ENCODE results near the gene PTPN14. TPM values are rescaled to one million over a fixed set of nuclear protein-coding genes. Genes with fewer than 3 reads are reported as not detected.

Gene PTPN14
- total RNA-seq, 6 experiments from 2014 or later: 1.6 to 4.6 (median 2.1) TPM

GRCh38 chr1:214545293-214545692 lies 6.1 kb downstream of the PTPN14 start:
- Histone ChIP-seq H3K36me3 (no peaks in the 10 kb centered on the region), H3K27ac (no peak overlapping the region), H3K4me3 (no peak overlapping the region), H3K9me3 (no peaks in the 10 kb centered on the region), H3K4me1 (no peaks in the 10 kb centered on the region), H3K27me3 (no peaks in the 10 kb centered on the region)
- WGBS (ENCODE audit: insufficient coverage, low coverage, low lambda C conversion rate, missing lambda C conversion rate): 72% methylated on average over 2 of the region's 2 CpGs
- DNase-seq: no peak
- TF ChIP-seq POLR2A (IDR thresholded peaks at IDR 0.05) (no peak), CTCF (IDR thresholded peaks at IDR 0.05) (no peak)
- intact Hi-C loops (cut with DNase I): no loop called here
- no peak for ATAC-seq

GRCh38 chr1:214544791-214545190 lies 6.6 kb downstream of the PTPN14 start:
- ATAC-seq (no peak), DNase-seq (no peak)
- TF ChIP-seq CTCF (IDR thresholded peaks at IDR 0.05) (no peak), POLR2A (IDR thresholded peaks at IDR 0.05) (no peak)
- H3K4me3 ChIP-seq: no peak overlapping the region
- no peaks in the 10 kb centered on the region for H3K4me1 ChIP-seq
- WGBS (ENCODE audit: insufficient coverage, low coverage, low lambda C conversion rate, missing lambda C conversion rate): 63% methylated on average over 1 of the region's 1 CpG
- no peak overlapping the region for H3K27ac ChIP-seq
- H3K27me3 ChIP-seq: no peaks in the 10 kb centered on the region
- no peaks in the 10 kb centered on the region for H3K9me3 ChIP-seq
- intact Hi-C loops (cut with DNase I): no loop called here
- no peaks in the 10 kb centered on the region for H3K36me3 ChIP-seq

- H3K4me3 ChIP-seq: no peak overlapping the region
- no peaks in the 10 kb centered on the region for H3K4me1 ChIP-seq
- no peaks in the 10 kb centered on the region for H3K9me3 ChIP-seq
- intact Hi-C loops (cut with DNase I): no loop called here
- ATAC-seq (no peak), DNase-seq (no peak)
- TF ChIP-seq CTCF (IDR thresholded peaks at IDR 0.05) (no peak), POLR2A (IDR thresholded peaks at IDR 0.05) (no peak)
- no peaks in the 10 kb centered on the region for H3K27me3 ChIP-seq
- no peaks in the 10 kb centered on the region for H3K36me3 ChIP-seq
- WGBS (ENCODE audit: insufficient coverage, low coverage, low lambda C conversion rate, missing lambda C conversion rate): 66% methylated on average over 10 of the region's 11 CpGs
- no peak overlapping the region for H3K27ac ChIP-seq
Measured at GRCh38 chr1:214542275-214543199, 8.9 kb downstream of the PTPN14 start.

GRCh38 chr1:214541693-214542092 lies 9.7 kb downstream of the PTPN14 start:
- Histone ChIP-seq H3K27me3 (no peaks in the 10 kb centered on the region), H3K27ac (no peak overlapping the region), H3K36me3 (no peaks in the 10 kb centered on the region), H3K9me3 (no peaks in the 10 kb centered on the region), H3K4me3 (no peak overlapping the region), H3K4me1 (no peaks in the 10 kb centered on the region)
- 71% methylated on average over 2 of the region's 2 CpGs for WGBS (ENCODE audit: insufficient coverage, low coverage, low lambda C conversion rate, missing lambda C conversion rate)
- intact Hi-C loops (cut with DNase I): no loop called here
- DNase-seq: no peak
- TF ChIP-seq CTCF (IDR thresholded peaks at IDR 0.05) (no peak), POLR2A (IDR thresholded peaks at IDR 0.05) (no peak)
- no peak for ATAC-seq
